SK-N-MC (cell line): ENCODE results near the gene TRAPPC13.

ENCODE experiments used
- DNase-seq: peaks from one replicate; pipeline ENCODE4 v3.0.0-alpha.2; 2011; ENCODE audit warnings: low read depth, low spot score
- H3K27ac ChIP-seq: fragments of 200-600 bp; sonication (generic); 2 replicates; pipeline ENCODE4 v1.5.1; 2016; ENCODE audit warnings: mixed run types
- H3K36me3 ChIP-seq: fragments of 200-600 bp; sonication (generic); 2 replicates; pipeline ENCODE4 v1.6.1; 2017; ENCODE audit warnings: antibody characterized with exemption, low read length, mixed read lengths; ENCODE audit not compliant: insufficient read depth
- H3K4me3 ChIP-seq: fragments of 200-600 bp; sonication (generic); 2 replicates; pipeline ENCODE4 v1.5.1; 2016
- H3K9ac ChIP-seq: fragments of 200-600 bp; sonication (generic); 2 replicates; pipeline ENCODE4 v1.8.0; 2017; ENCODE audit warnings: mixed run types, mixed read lengths; ENCODE audit not compliant: insufficient read length
- H3K9me3 ChIP-seq: fragments of 200-600 bp; sonication (generic); 2 replicates; pipeline ENCODE4 v1.6.1; 2017; ENCODE audit warnings: low read depth, mild to moderate bottlenecking, antibody characterized with exemption, low read length, moderate library complexity, mixed read lengths
- EZH2 ChIP-seq: fragments of 200-600 bp; sonication (generic); IDR thresholded peaks from one replicate; pipeline ENCODE4 v1.6.1; 2017; ENCODE audit warnings: antibody characterized with exemption
- FOXP2 ChIP-seq: optimal IDR thresholded peaks from 2 replicates; pipeline ENCODE3; 2011; ENCODE audit warnings: mild to moderate bottlenecking, moderate library complexity; ENCODE audit not compliant: insufficient read depth; ENCODE audit errors: extremely low read length, control extremely low read depth
- POLR2AphosphoS5 ChIP-seq: IDR thresholded peaks from 2 replicates; pipeline ENCODE4 v1.6.1; 2012; ENCODE audit warnings: mild to moderate bottlenecking, low read depth, low read length, borderline replicate concordance

The TRAPPC13 gene

GRCh38 chr5:65695896-65696295, 71.1 kb downstream of the TRAPPC13 start:
- TF ChIP-seq POLR2AphosphoS5: no peak
- TF ChIP-seq FOXP2: no peak
- no peak for TF ChIP-seq EZH2
- H3K9ac ChIP-seq: no peak overlapping the region
- H3K36me3 ChIP-seq: no peaks in the 10 kb centered on the region; the same call in 1 of the 2 replicates
- no peak overlapping the region for H3K4me3 ChIP-seq
- H3K9me3 ChIP-seq: no peaks in the 10 kb centered on the region
- no peak overlapping the region for H3K27ac ChIP-seq
- no peak for DNase-seq

- TF ChIP-seq EZH2 (no peak), POLR2AphosphoS5 (no peak), FOXP2 (no peak)
These were observed 72.1 kb downstream of the TRAPPC13 start for GRCh38 chr5:65696892-65697291.

GRCh38 chr5:65699338-65699737, 74.5 kb downstream of the TRAPPC13 start:
- DNase-seq: no peak

More at GRCh38 chr5:65696892-65697291, 72.1 kb downstream of the TRAPPC13 start:
- Histone ChIP-seq H3K9me3 (no peaks in the 10 kb centered on the region), H3K36me3 (no peaks in the 10 kb centered on the region; the same call in 1 of the 2 replicates), H3K4me3 (no peak overlapping the region), H3K9ac (no peak overlapping the region), H3K27ac (no peak overlapping the region)
- DNase-seq: no peak

GRCh38 chr5:65702036-65702435, 77.2 kb downstream of the TRAPPC13 start:
- H3K9me3 ChIP-seq: no peaks in the 10 kb centered on the region
- peaks cover 7% of the 10 kb centered on the region for H3K36me3 ChIP-seq

More at GRCh38 chr5:65699338-65699737, 74.5 kb downstream of the TRAPPC13 start:
- Histone ChIP-seq H3K9ac (no peak overlapping the region), H3K27ac (no peak overlapping the region), H3K36me3 (peaks cover 7% of the 10 kb centered on the region), H3K4me3 (no peak overlapping the region), H3K9me3 (no peaks in the 10 kb centered on the region)
- TF ChIP-seq EZH2 (no peak), POLR2AphosphoS5 (no peak)

GRCh38 chr5:65704621-65705239, 79.9 kb downstream of the TRAPPC13 start:
- H3K4me3 ChIP-seq: no peak overlapping the region
- no peak overlapping the region for H3K9ac ChIP-seq
- TF ChIP-seq EZH2: no peak
- no peak overlapping the region for H3K27ac ChIP-seq
- peaks cover 7% of the 10 kb centered on the region; the same call in 1 of the 2 replicates for H3K36me3 ChIP-seq
- no peak for DNase-seq
- no peaks in the 10 kb centered on the region for H3K9me3 ChIP-seq

More at GRCh38 chr5:65702036-65702435, 77.2 kb downstream of the TRAPPC13 start:
- Histone ChIP-seq H3K4me3 (no peak overlapping the region), H3K27ac (no peak overlapping the region), H3K9ac (no peak overlapping the region)
- no peak for TF ChIP-seq POLR2AphosphoS5
- TF ChIP-seq FOXP2: no peak
- TF ChIP-seq EZH2: no peak
- no peak for DNase-seq

- no peak for DNase-seq
- Histone ChIP-seq H3K27ac (no peak overlapping the region), H3K9ac (no peak overlapping the region), H3K36me3 (peaks cover 19% of the 10 kb centered on the region), H3K9me3 (no peaks in the 10 kb centered on the region), H3K4me3 (no peak overlapping the region)
- TF ChIP-seq FOXP2 (no peak), POLR2AphosphoS5 (no peak), EZH2 (no peak)
These were observed 82.8 kb downstream of the TRAPPC13 start for GRCh38 chr5:65707663-65708062.

- TF ChIP-seq EZH2: no peak
- TF ChIP-seq POLR2AphosphoS5: no peak
- no peak for TF ChIP-seq FOXP2
- H3K27ac ChIP-seq: no peak overlapping the region
- DNase-seq: no peak
These were observed 83.3 kb downstream of the TRAPPC13 start for GRCh38 chr5:65708145-65708544.

More at GRCh38 chr5:65708145-65708544, 83.3 kb downstream of the TRAPPC13 start:
- Histone ChIP-seq H3K4me3 (no peak overlapping the region), H3K36me3 (peaks cover 16% of the 10 kb centered on the region), H3K9me3 (no peaks in the 10 kb centered on the region), H3K9ac (no peak overlapping the region)
